ENCODE data around the gene CDCA7.

GRCh38 chr2:173390036-173390435, 35.4 kb downstream of the CDCA7 start:
- TF ChIP-seq, protein P1, sequence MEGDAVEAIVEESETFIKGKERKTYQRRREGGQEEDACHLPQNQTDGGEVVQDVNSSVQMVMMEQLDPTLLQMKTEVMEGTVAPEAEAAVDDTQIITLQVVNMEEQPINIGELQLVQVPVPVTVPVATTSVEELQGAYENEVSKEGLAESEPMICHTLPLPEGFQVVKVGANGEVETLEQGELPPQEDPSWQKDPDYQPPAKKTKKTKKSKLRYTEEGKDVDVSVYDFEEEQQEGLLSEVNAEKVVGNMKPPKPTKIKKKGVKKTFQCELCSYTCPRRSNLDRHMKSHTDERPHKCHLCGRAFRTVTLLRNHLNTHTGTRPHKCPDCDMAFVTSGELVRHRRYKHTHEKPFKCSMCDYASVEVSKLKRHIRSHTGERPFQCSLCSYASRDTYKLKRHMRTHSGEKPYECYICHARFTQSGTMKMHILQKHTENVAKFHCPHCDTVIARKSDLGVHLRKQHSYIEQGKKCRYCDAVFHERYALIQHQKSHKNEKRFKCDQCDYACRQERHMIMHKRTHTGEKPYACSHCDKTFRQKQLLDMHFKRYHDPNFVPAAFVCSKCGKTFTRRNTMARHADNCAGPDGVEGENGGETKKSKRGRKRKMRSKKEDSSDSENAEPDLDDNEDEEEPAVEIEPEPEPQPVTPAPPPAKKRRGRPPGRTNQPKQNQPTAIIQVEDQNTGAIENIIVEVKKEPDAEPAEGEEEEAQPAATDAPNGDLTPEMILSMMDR (conservative IDR thresholded peaks at IDR 0.05; ENCODE audit: low read length) = no peak
- no peak for TF ChIP-seq EZH2phosphoT487 (IDR thresholded peaks at IDR 0.05; ENCODE audit: borderline replicate concordance, low read depth, low read length)

Data from OCI-LY7 (cell line).